SU-DHL-6 (cell line): ENCODE measurements around the gene TIMELESS.

Source experiments
- H2AFZ ChIP-seq: fragments of 200-600 bp; sonication (generic); 2 replicates; pipeline ENCODE4 v1.6.1; 2014; ENCODE audit warnings: low read depth, mild to moderate bottlenecking, moderate library complexity, mixed read lengths, antibody characterized with exemption, low read length; ENCODE audit not compliant: severe bottlenecking
- H3F3A ChIP-seq: fragments of 200-600 bp; shearing (Covaris generic); 2 replicates; pipeline ENCODE4 v1.6.0; 2016; ENCODE audit warnings: antibody characterized with exemption, mild to moderate bottlenecking; ENCODE audit not compliant: insufficient read depth
- H3K27ac ChIP-seq: fragments of 200-600 bp; sonication (generic); 2 replicates; pipeline ENCODE4 v1.5.1; 2016; ENCODE audit warnings: low read depth, mild to moderate bottlenecking, low read length, moderate library complexity, mixed read lengths
- H3K27me3 ChIP-seq: fragments of 200-600 bp; sonication (generic), shearing (Covaris generic); 2 replicates; pipeline ENCODE4 v1.6.0; 2014; ENCODE audit warnings: mild to moderate bottlenecking, low read length
- H3K36me3 ChIP-seq: fragments of 200-600 bp; sonication (generic); 2 replicates; pipeline ENCODE4 v1.6.1; 2014; ENCODE audit warnings: mild to moderate bottlenecking, low read length, mixed read lengths
- H3K4me2 ChIP-seq: fragments of 300-600, 200-600 bp; shearing (Covaris generic), sonication (generic); 2 replicates; pipeline ENCODE4 v1.6.0; 2014; ENCODE audit warnings: low read length, low read depth, mild to moderate bottlenecking; ENCODE audit not compliant: poor library complexity, severe bottlenecking
- H3K4me3 ChIP-seq: fragments of 200-600 bp; sonication (generic); 2 replicates; pipeline ENCODE4 v1.5.1; 2014; ENCODE audit warnings: antibody characterized with exemption, low read length, mild to moderate bottlenecking, mixed read lengths; ENCODE audit not compliant: insufficient read depth, poor library complexity, severe bottlenecking
- H3K79me2 ChIP-seq: fragments of 200-600 bp; sonication (generic); 2 replicates; pipeline ENCODE4 v1.6.1; 2014; ENCODE audit warnings: mild to moderate bottlenecking, low read length, moderate library complexity; ENCODE audit not compliant: insufficient read depth
- H3K9ac ChIP-seq: fragments of 200-600 bp; sonication (generic); 2 replicates; pipeline ENCODE4 v1.7.0; 2014; ENCODE audit warnings: mild to moderate bottlenecking, low read length
- H3K9me2 ChIP-seq: fragments of 200-600 bp; sonication (generic); replicated peaks from 2 replicates; pipeline ENCODE4 v1.6.1; 2014; ENCODE audit warnings: low read length; ENCODE audit not compliant: insufficient read depth
- H3K9me3 ChIP-seq: fragments of 200-600 bp; sonication (generic); 2 replicates; pipeline ENCODE4 v1.6.1; 2014; ENCODE audit warnings: low read length, mixed read lengths; ENCODE audit not compliant: insufficient read depth
- H4K20me1 ChIP-seq: fragments of 200-600 bp; sonication (generic); 2 replicates; pipeline ENCODE4 v1.6.1; 2014; ENCODE audit warnings: low read depth, mild to moderate bottlenecking, antibody characterized with exemption, low read length, moderate library complexity, mixed read lengths
- EZH2phosphoT487 ChIP-seq: fragments of 200-600 bp; sonication (generic), shearing (Covaris generic); conservative IDR thresholded peaks from 2 replicates; pipeline ENCODE4 v1.6.1; 2018; ENCODE audit warnings: mild to moderate bottlenecking, antibody characterized with exemption, low read length, moderate library complexity, mixed read lengths
- TF ChIP-seq, protein P1 (sequence below): fragments of 200-600 bp; sonication (generic); IDR thresholded peaks from one replicate; pipeline ENCODE4 v1.5.1; 2017; ENCODE audit warnings: antibody characterized with exemption, mild to moderate bottlenecking, low read length, moderate library complexity; ENCODE audit not compliant: insufficient read depth, poor library complexity, severe bottlenecking

Gene TIMELESS

DNA sequence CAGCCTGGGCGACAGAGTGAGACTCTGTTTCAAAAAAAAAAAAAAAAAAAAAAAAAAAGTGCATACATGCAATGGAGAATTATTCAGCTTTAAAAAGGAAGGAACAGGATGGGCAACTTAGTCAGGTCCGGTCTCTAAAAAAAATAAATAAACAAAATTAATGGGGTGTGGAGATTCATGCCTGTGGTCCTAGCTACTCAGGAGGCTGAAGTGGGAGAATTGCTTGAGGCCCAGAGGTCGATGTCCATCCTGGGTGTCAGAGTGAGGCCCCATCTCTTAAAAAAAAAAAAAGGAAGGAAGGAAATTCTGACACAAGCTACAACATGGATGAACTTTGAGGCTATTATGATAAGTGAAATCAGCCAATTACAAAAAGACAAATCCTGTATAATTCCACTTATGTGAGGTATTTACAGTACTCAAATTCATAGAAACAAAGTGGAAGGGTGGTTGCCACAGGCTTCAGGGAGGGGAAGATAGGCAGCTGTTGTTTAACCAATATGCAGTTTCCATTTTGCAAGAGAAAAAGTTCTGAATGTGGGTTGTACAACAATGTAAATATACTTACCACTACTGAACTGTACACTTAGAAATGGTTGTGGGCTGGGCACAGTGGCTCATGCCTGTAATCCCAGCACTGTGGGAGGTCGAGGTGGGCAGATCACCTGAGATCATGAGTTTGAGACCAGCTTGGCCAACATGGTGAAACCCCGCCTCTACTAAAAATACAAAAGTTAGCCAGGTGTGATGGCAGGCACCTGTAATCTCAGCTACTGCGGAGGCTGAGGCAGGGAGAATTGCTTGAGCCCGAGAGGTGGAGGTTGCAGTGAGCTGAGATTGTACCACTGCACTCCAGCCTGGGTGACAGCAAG lies 74.3 kb downstream of the TIMELESS start:
- H4K20me1 ChIP-seq, result no peaks in the 10 kb centered on the region
- H3K4me3 ChIP-seq, result peak overlapping the region; percentile 43
- H3K36me3 ChIP-seq, result no peaks in the 10 kb centered on the region
- TF ChIP-seq, protein P1, sequence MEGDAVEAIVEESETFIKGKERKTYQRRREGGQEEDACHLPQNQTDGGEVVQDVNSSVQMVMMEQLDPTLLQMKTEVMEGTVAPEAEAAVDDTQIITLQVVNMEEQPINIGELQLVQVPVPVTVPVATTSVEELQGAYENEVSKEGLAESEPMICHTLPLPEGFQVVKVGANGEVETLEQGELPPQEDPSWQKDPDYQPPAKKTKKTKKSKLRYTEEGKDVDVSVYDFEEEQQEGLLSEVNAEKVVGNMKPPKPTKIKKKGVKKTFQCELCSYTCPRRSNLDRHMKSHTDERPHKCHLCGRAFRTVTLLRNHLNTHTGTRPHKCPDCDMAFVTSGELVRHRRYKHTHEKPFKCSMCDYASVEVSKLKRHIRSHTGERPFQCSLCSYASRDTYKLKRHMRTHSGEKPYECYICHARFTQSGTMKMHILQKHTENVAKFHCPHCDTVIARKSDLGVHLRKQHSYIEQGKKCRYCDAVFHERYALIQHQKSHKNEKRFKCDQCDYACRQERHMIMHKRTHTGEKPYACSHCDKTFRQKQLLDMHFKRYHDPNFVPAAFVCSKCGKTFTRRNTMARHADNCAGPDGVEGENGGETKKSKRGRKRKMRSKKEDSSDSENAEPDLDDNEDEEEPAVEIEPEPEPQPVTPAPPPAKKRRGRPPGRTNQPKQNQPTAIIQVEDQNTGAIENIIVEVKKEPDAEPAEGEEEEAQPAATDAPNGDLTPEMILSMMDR, result no peak
- no peak for TF ChIP-seq EZH2phosphoT487
- peak overlapping the region; percentile 88 for H3K4me2 ChIP-seq
- H3K27me3 ChIP-seq, result no peaks in the 10 kb centered on the region
- H2AFZ ChIP-seq, result peak overlapping the region; percentile 79
- no peaks in the 10 kb centered on the region for H3K9me3 ChIP-seq
- H3K9ac ChIP-seq, result peak overlapping the region; percentile 59
- peak overlapping the region; percentile 99 for H3K27ac ChIP-seq
- H3F3A ChIP-seq, result peaks cover 52% of the 10 kb centered on the region
- H3K79me2 ChIP-seq, result no peaks in the 10 kb centered on the region
- H3K9me2 ChIP-seq, result no peaks in the 10 kb centered on the region

DNA sequence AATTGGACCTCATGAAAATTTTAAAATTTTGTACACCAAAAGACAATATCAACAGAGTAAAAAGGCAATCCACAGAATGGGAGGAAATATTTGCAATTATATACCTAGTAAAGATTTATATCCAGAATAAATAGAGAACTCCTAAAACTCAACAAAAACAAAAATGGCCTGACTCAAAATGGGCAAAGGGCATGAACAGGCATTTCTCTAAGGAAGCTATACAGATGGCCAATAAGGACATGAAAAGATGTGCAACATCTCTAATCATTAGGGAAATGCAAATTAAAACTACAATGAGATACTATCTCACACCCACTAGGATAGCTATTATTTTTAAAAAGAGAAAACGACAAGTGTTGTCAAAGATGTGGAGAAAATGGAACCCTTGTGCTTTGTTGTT lies 75.7 kb downstream of the TIMELESS start:
- TF ChIP-seq EZH2phosphoT487, result no peak
- TF ChIP-seq, protein P1, result no peak
- H3K27me3 ChIP-seq, result no peaks in the 10 kb centered on the region
- H3K79me2 ChIP-seq, result no peaks in the 10 kb centered on the region
- H3K36me3 ChIP-seq, result no peaks in the 10 kb centered on the region
- H3K27ac ChIP-seq, result no peak overlapping the region; the same call in 1 of the 2 replicates
- H4K20me1 ChIP-seq, result no peaks in the 10 kb centered on the region
- H3K4me3 ChIP-seq, result no peak overlapping the region
- no peaks in the 10 kb centered on the region for H3K9me2 ChIP-seq
- peaks cover 59% of the 10 kb centered on the region for H3F3A ChIP-seq
- no peak overlapping the region for H3K4me2 ChIP-seq
- no peaks in the 10 kb centered on the region for H3K9me3 ChIP-seq
- no peak overlapping the region for H2AFZ ChIP-seq
- no peak overlapping the region for H3K9ac ChIP-seq

DNA sequence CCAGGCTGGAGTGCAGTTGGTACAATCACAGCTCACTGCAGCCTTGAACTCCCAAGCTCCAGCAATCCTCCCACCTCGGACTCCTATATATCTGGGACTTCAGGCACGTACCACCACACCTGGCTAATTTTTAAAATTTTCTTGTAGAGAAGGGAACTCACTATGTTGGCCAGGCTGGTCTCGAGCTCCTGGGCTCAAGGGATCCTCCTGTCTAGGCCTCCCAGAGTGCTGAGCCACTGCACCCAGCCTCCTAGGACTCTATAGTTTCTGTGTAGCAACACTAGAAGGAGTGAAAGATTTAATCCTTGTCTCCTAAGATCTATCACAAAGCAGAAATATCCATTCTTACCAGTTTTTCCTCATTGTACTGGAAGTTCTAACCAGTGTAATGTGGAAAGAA lies 82.3 kb downstream of the TIMELESS start:
- Histone ChIP-seq H3K4me3 (no peak overlapping the region), H3K79me2 (no peaks in the 10 kb centered on the region), H3K9me3 (no peaks in the 10 kb centered on the region), H3F3A (peaks cover 14% of the 10 kb centered on the region; the same call in 1 of the 2 replicates), H4K20me1 (no peaks in the 10 kb centered on the region), H3K27ac (no peak overlapping the region), H3K4me2 (no peak overlapping the region), H3K9me2 (no peaks in the 10 kb centered on the region), H3K36me3 (no peaks in the 10 kb centered on the region), H2AFZ (no peak overlapping the region), H3K9ac (no peak overlapping the region), H3K27me3 (no peaks in the 10 kb centered on the region)
- no peak for TF ChIP-seq EZH2phosphoT487
- TF ChIP-seq, protein P1, result no peak
